PFSK-1 (cell line): Measurements from ENCODE around the gene TBC1D22B.

Source experiments
- POLR2AphosphoS5 ChIP-seq: IDR thresholded peaks from 2 replicates; pipeline ENCODE4 v1.6.1; 2012; ENCODE audit warnings: low read depth, mild to moderate bottlenecking, control low read depth, low read length, moderate library complexity
- REST ChIP-seq, 2 experiments: IDR thresholded peaks; 2 replicates each; pipeline versions ENCODE4 v1.6.1 to v1.8.0; 2011 to 2012; ENCODE audit warnings: low read depth in 2 of 2, low read length in 2 of 2, control low read depth in 1 of 2, inconsistent platforms in 1 of 2, mild to moderate bottlenecking in 1 of 2, moderate library complexity in 1 of 2; ENCODE audit not compliant: insufficient read depth in 1 of 2
- SIN3A ChIP-seq: IDR thresholded peaks from 2 replicates; pipeline ENCODE4 v1.6.1; 2012; ENCODE audit warnings: mild to moderate bottlenecking, low read length, moderate library complexity, borderline replicate concordance; ENCODE audit not compliant: insufficient read depth
- TAF1 ChIP-seq: IDR thresholded peaks from 2 replicates; pipeline ENCODE4 v1.6.1; 2012; ENCODE audit warnings: low read length, control low read depth, borderline replicate concordance; ENCODE audit not compliant: insufficient read depth

DNA sequence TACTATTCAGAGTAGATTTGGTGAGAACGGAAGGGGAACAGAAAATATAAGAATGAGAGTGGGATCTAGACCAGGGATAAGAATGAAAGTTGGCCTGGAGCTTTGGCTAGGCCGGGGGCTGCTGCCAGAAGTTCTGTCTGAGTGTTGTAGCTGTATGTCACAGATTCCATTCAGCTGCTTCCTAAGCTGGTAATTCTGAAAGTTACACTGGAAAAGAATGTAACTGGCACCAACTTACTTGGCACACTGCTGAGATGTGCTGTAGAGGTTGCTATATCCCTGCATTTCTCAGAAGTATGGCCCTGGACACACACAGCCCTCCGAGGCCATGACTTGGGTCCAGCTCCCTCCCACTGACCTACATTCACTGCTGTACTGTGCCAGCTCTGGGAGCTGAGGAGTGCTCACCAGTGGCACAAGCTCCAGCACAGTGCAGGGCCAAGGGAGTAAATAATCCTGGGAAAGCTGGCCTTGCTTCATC lies 26.1 kb downstream of the TBC1D22B start:
- TF ChIP-seq POLR2AphosphoS5 (no peak), REST (IDR thresholded peaks at IDR 0.05; ENCODE audit: insufficient read depth in 1 of 2, low read depth in 2 of 2, low read length in 2 of 2) (no peak), TAF1 (no peak), SIN3A (no peak)
